Measurements from ENCODE around the gene RRP1B.

- TF ChIP-seq YY1 (IDR thresholded peaks at IDR 0.05; ENCODE audit: insufficient read depth, insufficient read length) (no peak), ZNF274 (IDR thresholded peaks at IDR 0.05; ENCODE audit: low read depth, low read length) (no peak), SUZ12 (IDR thresholded peaks at IDR 0.05; ENCODE audit: extremely low read depth, insufficient read depth, insufficient read length) (no peak)
Measured at GRCh38 chr21:43741423-43742096, 82.2 kb downstream of the RRP1B start.
